Skeletal muscle cell (primary cell): ENCODE measurements around the gene HCRT.

Experiments
- DNase-seq: peaks from one replicate; pipeline ENCODE4 v3.0.0-alpha.2; 2010; ENCODE audit warnings: low read depth
- H3K4me3 ChIP-seq: 2 replicates; pipeline ENCODE4 v1.5.1; 2011; ENCODE audit warnings: low read depth, mild to moderate bottlenecking, control low read depth, low read length, moderate library complexity

Gene HCRT

DNA sequence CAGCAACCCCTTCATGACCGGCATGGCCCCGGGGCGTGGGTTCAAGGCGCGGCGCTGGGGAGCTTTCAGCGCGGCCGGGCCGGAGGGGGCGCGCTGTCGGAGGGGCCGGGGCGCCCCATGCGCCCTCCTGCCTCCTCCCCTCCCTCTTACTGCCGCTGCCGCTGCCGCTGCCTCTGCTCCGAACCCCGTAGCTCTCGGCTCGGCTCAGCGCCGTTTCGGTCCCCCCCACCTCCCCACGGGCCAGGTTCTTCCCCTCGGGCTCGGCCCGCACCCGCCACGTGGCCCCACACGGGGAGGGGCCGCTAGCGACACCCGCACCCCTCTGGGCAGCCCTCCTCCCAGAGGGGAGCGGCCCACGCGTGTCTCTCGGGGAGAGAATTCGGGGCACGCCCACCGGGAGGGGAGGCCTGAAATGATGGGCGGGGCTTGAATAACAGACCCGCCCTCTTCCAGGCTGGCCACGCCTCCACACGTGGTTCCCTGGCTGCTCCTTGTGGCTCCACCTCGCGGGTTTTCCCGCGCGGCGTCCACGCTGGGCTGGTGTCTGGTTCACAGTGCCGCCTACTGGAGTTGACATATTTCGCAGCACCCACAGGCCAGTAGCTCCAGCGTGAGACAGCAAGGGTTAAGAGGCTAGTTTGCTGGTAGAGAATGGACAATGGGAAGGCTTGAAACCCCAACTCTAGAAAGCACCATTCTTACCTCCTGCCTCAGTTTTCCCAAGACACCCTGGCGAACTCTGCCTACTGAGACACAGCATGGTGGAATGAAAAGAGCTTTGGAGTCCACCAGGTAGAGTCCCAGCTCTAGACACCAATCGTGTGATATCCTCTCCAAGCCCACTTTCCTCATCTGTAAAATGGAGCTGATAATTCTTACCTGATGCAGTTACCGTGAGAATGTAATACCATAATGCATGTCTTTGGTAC lies 4.1 kb downstream of the HCRT start, which contains the start of gene KCNH4:
Gene KCNH4 (minus strand): TSS at position 221 of the 929 bp plus-strand sequence. CDS start 197 bp downstream, at position 24.
- peak within 1 kb of the TSS; percentile 34 for H3K4me3 ChIP-seq
- peak; percentile 21 for DNase-seq

DNA sequence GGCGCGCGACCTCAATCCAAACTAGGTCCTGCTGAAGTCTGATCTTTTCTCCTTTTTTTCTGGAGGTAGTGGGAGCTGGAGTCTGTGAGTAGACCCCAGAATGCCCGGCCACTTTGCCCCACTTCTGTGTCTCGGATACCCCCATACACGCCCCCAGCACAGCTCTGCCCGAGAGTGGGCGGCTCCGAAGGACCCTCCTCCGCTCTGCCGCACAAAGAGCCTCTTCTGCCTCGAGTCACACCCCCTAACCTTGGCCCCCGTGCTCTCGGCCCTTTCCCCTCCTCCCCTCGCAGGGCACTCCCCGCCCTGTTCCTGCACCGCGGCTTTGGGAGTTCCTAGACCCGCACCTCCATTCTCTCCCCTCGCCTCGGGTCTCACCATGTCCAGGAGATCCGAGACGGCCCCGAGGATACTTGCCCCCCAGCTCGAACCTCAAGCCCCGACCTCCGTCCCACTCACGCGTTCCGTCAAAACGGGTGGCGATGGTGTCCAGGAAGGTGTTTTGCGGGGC lies 4.8 kb downstream of the HCRT start:
- H3K4me3 ChIP-seq = peak overlapping the region; percentile 34

DNA sequence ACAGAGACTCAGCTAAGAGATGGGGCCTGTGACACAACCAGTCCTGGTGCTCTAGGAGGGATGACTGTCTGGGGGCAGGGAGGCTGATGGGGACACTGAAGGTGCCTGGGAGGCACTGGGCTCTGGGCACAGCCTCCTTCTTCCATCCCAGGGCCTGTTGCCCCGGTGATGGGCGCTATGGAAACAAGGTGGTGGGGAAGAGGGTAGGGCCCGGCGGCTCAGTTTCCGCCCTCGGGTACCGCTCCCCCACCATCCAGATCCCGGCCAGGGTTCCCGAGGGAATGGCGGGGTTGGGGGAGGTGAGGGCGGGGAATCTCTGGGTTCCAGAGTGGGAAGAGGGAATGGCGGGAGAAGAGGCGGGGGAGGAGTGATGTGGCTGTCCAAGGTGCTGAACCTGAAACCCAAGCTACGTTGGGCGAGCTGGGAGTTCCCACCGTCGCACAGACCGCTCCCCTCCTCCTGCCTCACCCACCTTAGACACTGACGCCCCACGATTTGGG lies 5.3 kb downstream of the HCRT start:
- DNase-seq = no peak
- no peak overlapping the region for H3K4me3 ChIP-seq

More for the DNA sequence above, 4.8 kb downstream of the HCRT start:
- DNase-seq = no peak

DNA sequence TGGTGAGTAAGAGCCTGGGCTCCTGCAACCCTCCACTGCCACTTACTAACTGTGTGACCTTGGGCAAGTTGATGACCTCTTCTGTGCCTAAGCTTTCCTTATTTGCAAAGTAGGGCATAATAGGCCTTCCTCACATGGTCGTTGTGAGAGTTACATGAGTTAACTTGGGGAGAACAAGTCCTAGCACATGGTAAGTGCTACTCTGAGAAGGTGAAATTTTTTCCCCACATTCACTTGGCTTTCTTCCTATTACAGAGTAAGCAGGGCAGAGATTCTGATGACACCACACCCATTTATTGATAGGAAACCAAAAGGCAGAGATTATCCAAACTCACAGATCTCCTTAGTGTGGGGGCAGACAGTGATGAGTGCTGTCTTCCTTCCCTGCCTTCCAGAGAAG lies 5.9 kb downstream of the HCRT start:
- DNase-seq = no peak
- H3K4me3 ChIP-seq = no peak overlapping the region

DNA sequence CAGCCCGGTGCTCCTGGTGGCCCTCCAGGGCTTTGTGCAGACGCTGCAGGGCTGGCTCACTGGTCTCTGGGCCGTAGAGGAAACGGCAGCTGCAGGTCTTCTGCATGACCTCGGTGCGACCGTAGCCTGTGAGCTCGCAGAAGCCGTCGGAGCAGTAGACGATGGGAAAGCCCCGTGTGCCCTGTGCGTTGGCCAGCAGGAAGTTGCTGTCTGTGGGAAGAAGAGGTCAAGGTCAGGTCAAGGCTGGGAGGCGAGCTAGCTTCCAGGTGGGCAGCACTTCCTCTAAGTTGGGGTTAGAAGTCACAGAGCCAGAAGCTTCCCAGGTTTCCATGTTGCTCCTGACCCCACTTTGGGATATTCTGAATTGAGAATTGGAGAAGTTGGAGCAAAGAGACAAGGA lies 6.4 kb downstream of the HCRT start:
- H3K4me3 ChIP-seq = no peak overlapping the region
- DNase-seq = no peak

DNA sequence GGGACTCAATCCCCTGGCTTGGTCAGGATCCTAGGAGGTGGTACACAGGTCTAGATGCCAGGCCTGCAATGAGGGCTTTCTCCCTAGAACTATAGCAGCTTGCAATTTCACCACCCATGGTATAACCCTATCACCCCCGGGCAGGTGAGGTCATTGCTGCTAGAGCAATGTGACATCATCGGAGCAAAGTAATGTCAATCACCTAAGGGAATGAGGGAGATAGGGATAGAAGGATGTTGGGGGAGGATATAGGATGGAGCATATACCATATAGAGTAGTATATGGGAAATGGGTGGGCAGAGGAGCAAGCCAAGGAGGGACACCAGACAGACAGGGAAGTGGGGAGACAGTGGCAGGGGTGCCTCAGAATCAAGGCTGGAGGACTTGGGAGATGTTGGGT lies 7.6 kb downstream of the HCRT start:
- H3K4me3 ChIP-seq = no peak overlapping the region
- DNase-seq = no peak

DNA sequence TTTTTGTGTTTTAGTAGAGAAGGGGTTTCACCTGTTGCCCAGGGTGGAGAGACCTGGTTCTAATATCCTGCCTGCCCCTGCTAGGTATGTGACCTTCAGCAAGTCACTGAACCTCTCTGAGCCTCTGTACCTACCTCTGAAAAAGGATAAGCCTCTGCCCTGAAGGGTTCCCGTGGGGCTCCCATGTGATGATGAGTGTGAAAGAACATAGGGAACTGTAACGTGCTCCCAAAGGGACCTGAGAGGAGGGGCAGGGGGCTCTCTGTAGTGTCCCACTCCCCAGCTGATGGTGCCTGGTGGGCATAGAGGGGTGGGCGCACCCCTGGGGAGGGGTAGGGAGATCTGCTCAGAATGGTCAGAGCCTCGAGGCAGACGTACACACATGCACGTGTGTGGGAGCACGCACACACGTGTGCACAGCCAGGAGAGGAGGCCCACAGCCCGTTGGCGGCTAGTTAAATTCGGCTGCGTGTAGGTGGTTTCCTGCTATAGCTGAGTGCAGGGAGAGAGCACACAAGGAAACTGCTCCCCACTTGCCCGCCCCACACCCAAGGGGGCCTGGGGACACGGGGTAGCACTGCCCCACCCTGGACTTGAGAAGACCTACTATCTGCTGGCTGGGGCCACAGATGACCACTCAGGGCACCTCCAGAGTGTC lies 11.0 kb downstream of the HCRT start:
- DNase-seq = no peak
- no peak overlapping the region for H3K4me3 ChIP-seq

DNA sequence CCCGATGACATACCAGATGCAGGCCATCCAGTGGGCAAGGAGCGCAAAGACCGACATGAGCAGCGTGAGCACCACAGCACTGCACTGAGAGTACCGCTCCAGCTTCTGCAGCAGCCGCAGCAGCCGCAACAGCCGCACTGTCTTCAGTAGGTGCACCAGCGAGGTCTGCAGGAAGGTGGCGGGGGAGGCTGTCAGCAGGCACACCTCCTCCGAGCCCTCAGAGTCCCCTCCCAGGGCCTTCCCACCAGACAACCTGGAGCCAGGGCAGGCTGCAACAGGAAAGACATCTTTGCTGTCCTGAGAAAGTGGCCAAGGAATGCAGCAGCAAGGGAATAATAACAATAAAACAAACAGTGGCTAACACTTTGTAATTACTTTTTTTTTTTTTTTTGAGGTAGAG lies 13.4 kb downstream of the HCRT start:
- no peak overlapping the region for H3K4me3 ChIP-seq

DNA sequence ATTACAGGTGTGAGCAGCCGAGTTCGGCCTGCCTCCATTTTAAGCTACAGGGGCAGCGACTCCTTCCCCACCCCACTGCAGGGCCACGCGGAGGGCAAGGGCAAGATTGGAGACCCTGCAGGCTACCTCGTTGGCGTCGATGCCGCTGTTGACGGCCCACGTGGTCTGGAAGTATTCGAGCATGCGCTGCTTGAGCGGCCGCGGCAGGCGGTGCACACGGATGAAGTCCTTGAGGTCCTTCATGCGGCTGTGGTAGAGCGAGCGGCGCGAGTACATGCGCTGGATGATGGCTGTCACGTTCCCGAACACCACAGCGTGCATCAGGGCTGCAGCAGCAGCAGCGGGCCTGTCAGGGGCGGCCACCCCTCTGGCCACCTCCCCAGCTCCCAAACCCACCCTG lies 15.9 kb downstream of the HCRT start:
- DNase-seq = no peak

More for the DNA sequence above, 13.4 kb downstream of the HCRT start:
- no peak for DNase-seq

DNA sequence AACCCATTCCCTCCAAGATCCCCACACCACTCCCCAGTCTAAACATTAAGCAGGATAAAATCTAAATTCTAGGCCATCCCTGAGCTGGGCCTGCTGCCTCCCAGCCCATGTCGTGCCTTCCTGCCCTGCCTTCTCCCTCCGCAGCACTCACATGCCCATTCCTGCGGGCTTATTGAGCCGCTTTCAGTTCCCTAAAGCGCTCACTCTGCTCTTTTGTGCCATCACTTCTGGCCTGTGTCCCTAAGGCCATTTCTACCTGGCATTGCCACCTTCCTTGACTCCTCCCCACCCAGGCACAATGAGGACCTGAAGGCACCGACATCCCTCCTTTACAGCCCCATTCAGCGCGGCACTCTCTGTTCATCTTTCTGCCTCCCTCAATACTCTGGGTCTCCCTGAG lies 17.4 kb downstream of the HCRT start:
- no peak overlapping the region for H3K4me3 ChIP-seq
- no peak for DNase-seq

More for the DNA sequence above, 15.9 kb downstream of the HCRT start:
- H3K4me3 ChIP-seq = no peak overlapping the region

DNA sequence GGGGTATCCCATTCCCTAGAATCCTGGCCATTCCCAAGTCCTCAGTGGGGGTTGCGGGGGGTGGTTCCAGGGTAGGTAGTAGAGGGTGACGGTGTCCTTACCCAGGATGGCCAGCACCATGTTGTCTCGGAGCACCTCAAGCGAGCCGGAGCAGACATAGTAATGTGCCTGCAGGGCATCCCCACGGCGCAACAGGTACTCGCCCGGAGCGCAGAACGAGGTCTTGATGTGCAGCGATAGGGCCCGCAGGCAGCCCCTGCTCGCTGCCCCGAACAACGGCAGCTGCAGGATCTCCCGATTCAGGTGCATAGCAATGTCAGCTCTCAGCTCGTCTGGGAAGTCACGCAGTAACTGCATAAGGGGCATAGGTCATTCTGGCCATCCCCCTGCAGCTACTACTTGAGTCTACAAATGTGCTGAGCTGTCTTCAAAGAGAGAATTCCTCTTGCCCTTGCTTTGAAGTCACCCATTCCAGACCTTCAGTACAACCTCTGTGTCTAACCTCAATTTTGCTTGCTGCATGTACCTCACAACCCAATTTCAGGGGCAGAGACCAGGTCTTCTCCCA lies 19.0 kb downstream of the HCRT start:
- DNase-seq = no peak
- no peak overlapping the region for H3K4me3 ChIP-seq

DNA sequence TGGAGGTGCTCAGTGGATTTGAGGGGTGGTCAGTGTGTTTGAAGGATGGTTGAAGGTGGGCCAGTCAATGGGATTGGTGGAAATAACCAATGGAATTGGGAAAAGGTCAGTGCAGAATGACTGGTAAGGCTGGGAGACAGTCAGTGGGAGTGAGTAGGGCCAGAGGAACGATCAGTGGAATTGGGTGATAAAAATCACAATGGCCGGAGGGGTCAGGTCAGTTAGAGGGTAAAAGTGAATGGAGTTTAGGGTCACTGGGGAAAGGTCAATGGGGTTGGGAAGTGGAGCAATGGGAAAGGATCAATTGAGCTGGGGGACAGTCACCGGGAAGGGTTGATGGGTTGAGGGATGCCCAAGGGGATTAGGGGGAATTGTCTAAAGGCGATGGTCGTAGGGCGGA lies 19.5 kb downstream of the HCRT start:
- no peak for DNase-seq
- H3K4me3 ChIP-seq = no peak overlapping the region

DNA sequence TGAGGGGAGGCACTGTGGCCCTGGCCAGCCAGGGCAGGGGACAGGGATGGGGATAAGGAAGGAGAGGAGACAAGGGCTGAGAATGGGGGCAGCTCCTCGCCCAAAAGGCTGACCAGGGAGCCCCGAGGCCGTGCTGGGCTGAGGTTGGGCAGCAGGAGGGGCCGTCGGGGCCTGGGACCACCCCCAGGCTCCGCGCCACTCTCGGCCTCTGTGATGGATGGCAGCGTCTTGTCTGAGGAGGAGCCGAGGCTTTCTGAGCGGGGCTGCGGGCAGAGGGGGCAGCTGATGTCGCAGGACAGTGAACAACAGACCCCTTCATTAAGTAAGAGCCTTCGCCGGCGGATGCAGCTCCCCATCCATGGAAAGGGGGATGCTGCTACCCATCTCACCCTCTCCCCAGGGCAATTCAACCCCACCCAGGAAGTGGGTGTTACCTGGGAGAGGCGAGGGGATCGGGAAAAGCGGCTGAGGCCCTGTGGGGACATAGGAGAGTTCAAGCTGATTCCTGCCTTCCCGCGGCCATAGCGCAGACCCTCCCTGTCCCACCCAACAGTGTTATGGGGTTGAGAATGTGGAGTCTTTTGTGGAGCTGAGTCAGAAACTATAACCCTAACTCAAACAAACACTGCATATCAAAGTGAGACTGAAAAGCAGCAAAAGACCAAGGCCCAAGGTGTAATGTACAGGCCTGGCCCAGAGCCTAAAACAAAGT lies 21.4 kb downstream of the HCRT start:
- H3K4me3 ChIP-seq = no peak overlapping the region
- no peak for DNase-seq

DNA sequence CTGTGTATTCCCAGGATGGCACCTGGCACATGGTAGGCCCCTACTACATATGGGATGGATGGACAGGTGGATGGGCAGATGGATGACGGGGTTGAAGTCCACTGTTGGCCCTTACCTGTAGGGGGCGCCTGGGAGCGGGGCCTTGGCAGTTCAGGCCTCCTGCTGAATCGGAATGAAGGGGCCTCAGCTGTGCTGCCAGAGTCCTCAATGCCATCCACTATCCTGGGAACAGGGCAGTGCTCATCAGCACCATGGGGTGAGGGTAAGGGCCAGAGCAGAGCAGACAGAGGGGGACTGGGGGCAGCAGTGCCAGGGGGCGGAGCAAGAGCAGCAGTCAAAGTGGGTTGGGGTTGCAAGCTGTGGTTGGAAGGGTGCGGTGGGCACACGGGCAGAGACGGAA lies 22.1 kb downstream of the HCRT start:
- H3K4me3 ChIP-seq = no peak overlapping the region
- DNase-seq = no peak

DNA sequence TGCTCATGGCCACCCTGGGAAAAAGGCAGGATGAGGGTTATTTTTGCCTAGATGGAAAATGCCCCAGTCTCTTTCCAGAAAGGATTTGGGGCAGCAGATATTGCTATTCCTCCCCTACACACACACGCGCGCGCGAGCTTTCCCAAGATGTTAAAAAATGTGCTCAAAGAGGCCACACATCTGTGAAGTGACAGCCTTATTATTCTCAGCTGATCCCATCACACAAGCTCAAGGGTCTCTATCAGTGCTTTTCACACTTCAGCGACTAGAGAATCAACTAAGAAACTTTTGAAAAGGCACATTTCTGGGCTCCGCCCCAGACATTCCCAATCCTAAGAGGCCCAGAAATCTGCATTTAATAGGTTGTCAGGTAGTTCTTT lies 24.7 kb downstream of the HCRT start:
- H3K4me3 ChIP-seq = no peak overlapping the region
- DNase-seq = no peak

DNA sequence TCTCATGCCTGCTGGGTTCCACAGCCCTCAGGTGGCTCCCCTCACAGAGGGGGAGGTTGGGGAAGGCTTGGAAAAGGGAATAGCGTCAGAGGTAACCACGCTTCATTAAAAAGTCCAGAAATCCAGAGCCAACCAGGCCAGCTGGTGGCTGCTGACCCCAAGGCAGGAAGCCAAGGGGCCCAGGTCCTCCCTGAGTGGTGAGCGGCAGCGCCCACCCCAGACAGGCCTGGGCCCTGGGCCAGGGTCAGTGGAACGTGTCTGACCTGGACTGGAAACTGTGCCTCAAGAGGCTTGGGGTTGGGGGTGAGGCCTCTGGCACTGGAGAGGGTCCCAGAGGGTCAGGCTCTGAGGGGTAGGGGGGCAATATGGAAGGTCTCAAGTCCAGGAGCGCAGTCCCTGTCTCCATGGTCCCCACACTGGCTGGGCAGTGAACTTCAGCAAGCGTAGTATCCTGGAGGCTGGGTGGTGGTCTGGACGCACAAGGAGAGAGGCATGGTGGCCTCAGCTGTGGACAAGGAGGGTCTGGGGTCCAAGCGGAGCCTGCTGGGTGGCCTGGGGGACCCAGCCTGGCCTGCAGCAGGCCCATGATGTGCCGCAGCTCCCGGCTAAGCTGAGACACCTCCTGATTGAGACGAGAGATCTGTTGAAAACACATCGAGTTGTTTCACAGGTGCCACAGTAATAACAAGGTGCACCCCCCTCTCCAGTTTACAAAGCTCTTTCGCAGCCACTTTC lies 25.3 kb downstream of the HCRT start:
- DNase-seq = no peak
- no peak overlapping the region for H3K4me3 ChIP-seq

DNA sequence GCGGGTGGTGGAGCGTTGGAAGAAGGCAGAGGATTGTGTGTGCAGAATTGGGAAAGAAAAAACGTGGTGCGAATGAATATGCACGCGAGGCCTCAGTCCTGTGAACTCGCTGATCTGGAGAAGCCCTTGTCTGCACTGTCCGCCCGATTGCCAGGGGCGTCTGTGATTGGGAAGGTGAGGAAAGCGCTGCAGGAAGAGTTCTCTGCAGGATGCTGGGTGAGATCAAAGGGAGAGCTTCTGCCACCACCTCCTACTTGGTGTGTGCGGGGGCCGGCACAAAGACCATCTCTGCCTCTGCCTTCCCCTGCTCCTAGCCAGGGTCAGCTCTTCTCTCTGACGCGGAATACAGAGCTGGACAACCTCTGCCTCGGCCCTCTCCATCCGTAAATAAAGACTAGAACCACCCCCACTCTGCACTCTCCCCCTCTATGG lies 29.6 kb downstream of the HCRT start:
- DNase-seq = no peak
- peak overlapping the region; percentile 76 for H3K4me3 ChIP-seq

DNA sequence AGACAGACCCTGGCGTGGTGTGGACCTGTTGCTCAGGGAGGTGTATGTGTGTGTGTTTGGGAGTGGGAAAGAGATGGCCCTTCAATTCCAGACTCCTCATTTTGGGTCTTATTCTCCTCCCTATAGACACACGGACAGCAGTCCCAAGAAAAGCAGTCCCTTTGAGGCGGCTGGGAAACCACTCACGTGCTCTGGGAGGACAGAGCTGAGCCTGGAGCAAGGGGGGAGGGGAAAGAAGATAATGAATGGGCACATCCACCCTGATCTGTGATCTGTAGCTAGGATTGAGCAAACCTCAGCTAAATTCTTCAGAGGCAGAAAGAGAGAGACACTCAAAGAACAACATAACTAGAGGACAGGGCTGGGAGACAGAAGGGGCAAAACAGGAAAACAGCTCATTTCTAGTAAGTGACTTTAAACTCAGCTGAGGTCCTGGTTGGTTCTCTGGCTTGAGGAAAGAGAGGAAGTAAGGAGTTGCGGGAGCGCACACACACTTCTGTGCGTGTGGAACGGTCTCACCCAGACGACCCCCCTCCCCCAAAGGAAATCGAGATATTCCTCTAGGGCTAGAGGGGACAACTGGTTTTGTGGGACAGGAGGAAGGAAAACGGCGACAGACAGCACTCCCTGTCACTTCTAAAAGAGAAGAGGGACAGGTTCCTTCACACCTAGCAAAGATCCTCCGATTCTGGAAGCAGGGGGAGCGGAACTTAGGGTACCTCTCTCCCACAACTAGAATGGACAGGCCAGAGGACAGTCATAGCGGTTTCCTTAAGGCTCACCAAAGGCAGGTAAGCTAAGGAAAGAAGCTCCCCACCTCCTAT lies 31.1 kb downstream of the HCRT start:
- no peak for DNase-seq
- peak overlapping the region; percentile 76 for H3K4me3 ChIP-seq
